ENCODE data around the gene ANTXRL. TPM values are rescaled to one million over a fixed set of nuclear protein-coding genes. Genes with fewer than 3 reads are reported as not detected.
"Not testable (repeated sequence)": the region's sequence is repeated elsewhere in the genome, so short reads cannot be mapped to it uniquely, and the experiment has no call there.

The ANTXRL gene
- total RNA-seq, 6 donors from 2014 or later: not detected

- Histone ChIP-seq H3K9me3 (no peaks in the 10 kb centered on the region), H3K36me3 (no peaks in the 10 kb centered on the region), H3K27ac (no peak overlapping the region), H3K4me1 (no peaks in the 10 kb centered on the region), H3K27me3 (no peaks in the 10 kb centered on the region), H3K4me3 (no peak overlapping the region)
- ATAC-seq (ENCODE audit: low FRiP score in 2 of 2): no peak
- TF ChIP-seq POLR2A (IDR thresholded peaks at IDR 0.05) (no peak), CTCF (IDR thresholded peaks at IDR 0.05) (no peak), EP300 (IDR thresholded peaks at IDR 0.05) (no peak), POLR2AphosphoS5 (IDR thresholded peaks at IDR 0.05) (no peak)
- DNase-seq: no peak
- WGBS, 2 donors: 84 to 87% methylated on average over 8 of the region's 8 CpGs
Observed at GRCh38 chr10:46314071-46314470, 27.3 kb downstream of the ANTXRL start.

GRCh38 chr10:46315071-46315860, 28.5 kb downstream of the ANTXRL start:
- ATAC-seq (ENCODE audit: low FRiP score in 2 of 2) (peak; percentile 7 to 38), DNase-seq (peak; percentile 45 to 64)
- H3K27me3 ChIP-seq, H3K4me1 ChIP-seq, H3K27ac ChIP-seq, H3K36me3 ChIP-seq, H3K9me3 ChIP-seq, H3K4me3 ChIP-seq: not testable (repeated sequence)
- WGBS, 2 donors: 41 to 56% methylated on average over 3 to 7 of the region's 10 CpGs

GRCh38 chr10:46317370-46317769, 30.6 kb downstream of the ANTXRL start:
- H3K36me3 ChIP-seq: no peaks in the 10 kb centered on the region
- no peaks in the 10 kb centered on the region for H3K4me1 ChIP-seq
- TF ChIP-seq POLR2A (IDR thresholded peaks at IDR 0.05) (no peak), POLR2AphosphoS5 (IDR thresholded peaks at IDR 0.05) (no peak), EP300 (IDR thresholded peaks at IDR 0.05) (no peak)
- no peak overlapping the region for H3K27ac ChIP-seq
- no peak overlapping the region for H3K4me3 ChIP-seq
- ATAC-seq (ENCODE audit: low FRiP score in 2 of 2) (no peak), DNase-seq (no peak)
- H3K9me3 ChIP-seq: no peaks in the 10 kb centered on the region
- WGBS, 2 donors: 61 to 69% methylated on average over 5 of the region's 5 CpGs
- H3K27me3 ChIP-seq: no peaks in the 10 kb centered on the region

GRCh38 chr10:46317889-46318288, 31.1 kb downstream of the ANTXRL start:
- DNase-seq (no peak), ATAC-seq (ENCODE audit: low FRiP score in 2 of 2) (no peak)
- Histone ChIP-seq H3K4me1 (no peaks in the 10 kb centered on the region), H3K4me3 (no peak overlapping the region), H3K9me3 (no peaks in the 10 kb centered on the region), H3K27me3 (no peaks in the 10 kb centered on the region), H3K36me3 (no peaks in the 10 kb centered on the region), H3K27ac (no peak overlapping the region)
- TF ChIP-seq CTCF (IDR thresholded peaks at IDR 0.05) (no peak), POLR2A (IDR thresholded peaks at IDR 0.05) (no peak), POLR2AphosphoS5 (IDR thresholded peaks at IDR 0.05) (no peak), EP300 (IDR thresholded peaks at IDR 0.05) (no peak)
- WGBS, 2 donors: 80 to 89% methylated on average over 2 of the region's 2 CpGs

GRCh38 chr10:46318799-46319198, 32.0 kb downstream of the ANTXRL start:
- Histone ChIP-seq H3K9me3 (no peaks in the 10 kb centered on the region), H3K4me1 (no peaks in the 10 kb centered on the region), H3K27me3 (no peaks in the 10 kb centered on the region), H3K27ac (no peak overlapping the region), H3K36me3 (no peaks in the 10 kb centered on the region), H3K4me3 (no peak overlapping the region)
- 58 to 59% methylated on average over 4 of the region's 4 CpGs for WGBS, 2 donors
- ATAC-seq (ENCODE audit: low FRiP score in 2 of 2) (no peak), DNase-seq (no peak)
- no peak for TF ChIP-seq CTCF (IDR thresholded peaks at IDR 0.05)
- TF ChIP-seq EP300 (IDR thresholded peaks at IDR 0.05): no peak
- no peak for TF ChIP-seq POLR2AphosphoS5 (IDR thresholded peaks at IDR 0.05)
- no peak for TF ChIP-seq POLR2A (IDR thresholded peaks at IDR 0.05)

- H3K27me3 ChIP-seq: no peaks in the 10 kb centered on the region
- H3K27ac ChIP-seq: no peak overlapping the region
- H3K36me3 ChIP-seq: no peaks in the 10 kb centered on the region
- no peaks in the 10 kb centered on the region for H3K9me3 ChIP-seq
- H3K4me1 ChIP-seq: no peaks in the 10 kb centered on the region
- TF ChIP-seq POLR2A (IDR thresholded peaks at IDR 0.05) (no peak), POLR2AphosphoS5 (IDR thresholded peaks at IDR 0.05) (no peak)
- no peak overlapping the region for H3K4me3 ChIP-seq
- ATAC-seq (ENCODE audit: low FRiP score in 2 of 2): no peak
- WGBS, 2 donors: 94 to 98% methylated on average over 3 of the region's 3 CpGs
- DNase-seq: no peak
Observed at GRCh38 chr10:46319389-46319788, 32.6 kb downstream of the ANTXRL start.
